Calu3 (cell line): ENCODE measurements around the gene SLC25A31. TPM values are rescaled to one million over a fixed set of nuclear protein-coding genes. Genes with fewer than 3 reads are reported as not detected.

Experiments used
- Bru-seq: library from RNA; stranded (reverse); fragments of 400-500 nt; gene quantifications from one replicate; lab custom pipeline; 2021; lab: Mats Ljungman, UMichigan
- BruChase-seq, 2 experiments: library from RNA; stranded (reverse); fragments of 400-500 nt; gene quantifications; one replicate each; lab custom pipeline; 2021; lab: Mats Ljungman, UMichigan
- BruUV-seq: library from RNA; stranded (reverse); fragments of 400-500 nt; replicated peaks from 2 replicates; lab custom pipeline; 2021; lab: Mats Ljungman, UMichigan
- CTCF ChIA-PET: fragments of 300-600 bp; sonication (Branson Sonifier 250); formaldehyde crosslinking; loops from one replicate; lab custom pipeline; 2022; ENCODE audit warnings: antibody characterized with exemption; lab: Charles Lee
- DNase-seq: peaks from one replicate; pipeline ENCODE4 v3.0.0; 2022
- H3K27ac Mint-ChIP-seq: one replicate; pipeline ENCODE4 v1.8.0; 2022; ENCODE audit warnings: mixed read lengths; ENCODE audit not compliant: unreplicated experiment
- H3K27me3 Mint-ChIP-seq: one replicate; pipeline ENCODE4 v1.8.0; 2022; ENCODE audit warnings: mixed read lengths; ENCODE audit not compliant: unreplicated experiment
- H3K36me3 Mint-ChIP-seq: one replicate; pipeline ENCODE4 v1.8.0; 2022; ENCODE audit warnings: mild to moderate bottlenecking, moderate library complexity, mixed read lengths; ENCODE audit not compliant: insufficient read depth, unreplicated experiment
- H3K4me1 Mint-ChIP-seq: one replicate; pipeline ENCODE4 v1.8.0; 2022; ENCODE audit warnings: mild to moderate bottlenecking, low read depth, mixed read lengths; ENCODE audit not compliant: unreplicated experiment
- H3K4me3 Mint-ChIP-seq: one replicate; pipeline ENCODE4 v1.8.0; 2022; ENCODE audit warnings: mild to moderate bottlenecking, low read depth, moderate library complexity, mixed read lengths; ENCODE audit not compliant: unreplicated experiment
- H3K9me3 Mint-ChIP-seq: one replicate; pipeline ENCODE4 v1.8.0; 2022; ENCODE audit warnings: low read depth, mixed read lengths; ENCODE audit not compliant: unreplicated experiment
- intact Hi-C: fragments of 100-400 bp; cut with micrococcal nuclease; formaldehyde crosslinking; loops from one replicate; pipeline ENCODE4 v1.10.0; 2022; ENCODE audit not compliant: unreplicated experiment
- long read RNA-seq: library from polyadenylated mRNA; stranded (forward); transcript quantifications from one replicate; pipeline ENCODE4 v2.0.0, GENCODE V29; 2022
- total RNA-seq: library from RNA; stranded (reverse); gene quantifications from 2 replicates; pipeline ENCODE4 v1.2.3, GENCODE V29; 2022
- TF ChIP-seq, protein P1 (sequence below): fragments of 200-600 bp; IDR thresholded peaks from one replicate; pipeline ENCODE4 v1.8.0; 2022; ENCODE audit warnings: antibody characterized with exemption; ENCODE audit not compliant: unreplicated experiment

The SLC25A31 gene
- not detected in 2 replicates for total RNA-seq
- Bru-seq, nascent RNA, result percentile 12 among the genes with signal in this experiment
- percentile 12 among the genes with signal in this experiment for BruChase-seq, experiment 1, labeled RNA remaining after a 6-hour chase
- BruChase-seq, experiment 2, labeled RNA remaining after a 2-hour chase, result percentile 2 among the genes with signal in this experiment
- long read RNA-seq, result 0 reads

- no TSS peak for BruUV-seq
- no peaks in the 10 kb centered on the region for H3K27me3 Mint-ChIP-seq
- H3K27ac Mint-ChIP-seq, result no peak within 1 kb of the TSS
- no peaks in the 10 kb centered on the region for H3K4me1 Mint-ChIP-seq
- no peak for DNase-seq
- intact Hi-C loops, result no loop called here
- no peaks in the 10 kb centered on the region for H3K9me3 Mint-ChIP-seq
- TF ChIP-seq, protein P1, sequence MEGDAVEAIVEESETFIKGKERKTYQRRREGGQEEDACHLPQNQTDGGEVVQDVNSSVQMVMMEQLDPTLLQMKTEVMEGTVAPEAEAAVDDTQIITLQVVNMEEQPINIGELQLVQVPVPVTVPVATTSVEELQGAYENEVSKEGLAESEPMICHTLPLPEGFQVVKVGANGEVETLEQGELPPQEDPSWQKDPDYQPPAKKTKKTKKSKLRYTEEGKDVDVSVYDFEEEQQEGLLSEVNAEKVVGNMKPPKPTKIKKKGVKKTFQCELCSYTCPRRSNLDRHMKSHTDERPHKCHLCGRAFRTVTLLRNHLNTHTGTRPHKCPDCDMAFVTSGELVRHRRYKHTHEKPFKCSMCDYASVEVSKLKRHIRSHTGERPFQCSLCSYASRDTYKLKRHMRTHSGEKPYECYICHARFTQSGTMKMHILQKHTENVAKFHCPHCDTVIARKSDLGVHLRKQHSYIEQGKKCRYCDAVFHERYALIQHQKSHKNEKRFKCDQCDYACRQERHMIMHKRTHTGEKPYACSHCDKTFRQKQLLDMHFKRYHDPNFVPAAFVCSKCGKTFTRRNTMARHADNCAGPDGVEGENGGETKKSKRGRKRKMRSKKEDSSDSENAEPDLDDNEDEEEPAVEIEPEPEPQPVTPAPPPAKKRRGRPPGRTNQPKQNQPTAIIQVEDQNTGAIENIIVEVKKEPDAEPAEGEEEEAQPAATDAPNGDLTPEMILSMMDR, result no peak
- peaks cover 4% of the 10 kb centered on the region for H3K36me3 Mint-ChIP-seq
- CTCF ChIA-PET, result interaction anchor here (0.6 kb wide), 1 partner anchor 58 kb away, joined by 7 read pairs; no protein-coding TSS in a partner anchor
- no peak within 1 kb of the TSS for H3K4me3 Mint-ChIP-seq
Observed at GRCh38 chr4:127730142-127730913, at the start of gene SLC25A31. Gene SLC25A31, plus strand, starts transcription at chr4:127730400. Its CDS starts 146 bp downstream, at chr4:127730546.

GRCh38 chr4:127685292-127685691 is 44.9 kb upstream of the SLC25A31 start:
- no peaks in the 10 kb centered on the region for H3K27me3 Mint-ChIP-seq
- H3K4me1 Mint-ChIP-seq, result peaks cover 10% of the 10 kb centered on the region
- no peak overlapping the region for H3K4me3 Mint-ChIP-seq
- CTCF ChIA-PET, result no interaction called here
- no peak overlapping the region for H3K27ac Mint-ChIP-seq
- H3K9me3 Mint-ChIP-seq, result no peaks in the 10 kb centered on the region
- intact Hi-C loops, result no loop called here
- no peak for DNase-seq
- no peaks in the 10 kb centered on the region for H3K36me3 Mint-ChIP-seq
- TF ChIP-seq, protein P1, result no peak
- no TSS peak for BruUV-seq

GRCh38 chr4:127686658-127687057 is 43.5 kb upstream of the SLC25A31 start:
- Mint-ChIP-seq H3K4me3 (no peak overlapping the region), H3K4me1 (peaks cover 10% of the 10 kb centered on the region), H3K9me3 (no peaks in the 10 kb centered on the region), H3K27me3 (no peaks in the 10 kb centered on the region), H3K36me3 (no peaks in the 10 kb centered on the region), H3K27ac (no peak overlapping the region)
- intact Hi-C loops, result no loop called here
- no peak for DNase-seq
- no TSS peak for BruUV-seq
- CTCF ChIA-PET, result interaction anchor here (0.5 kb wide), 1 partner anchor 283 kb away, joined by 6 read pairs; no protein-coding TSS in a partner anchor
- TF ChIP-seq, protein P1, result no peak

GRCh38 chr4:127687580-127687979 is 42.6 kb upstream of the SLC25A31 start:
- no peak overlapping the region for H3K4me3 Mint-ChIP-seq
- no peaks in the 10 kb centered on the region for H3K36me3 Mint-ChIP-seq
- no peaks in the 10 kb centered on the region for H3K27me3 Mint-ChIP-seq
- CTCF ChIA-PET, result no interaction called here
- DNase-seq, result no peak
- TF ChIP-seq, protein P1, result no peak
- no peak overlapping the region for H3K27ac Mint-ChIP-seq
- intact Hi-C loops, result no loop called here
- peaks cover 10% of the 10 kb centered on the region for H3K4me1 Mint-ChIP-seq
- H3K9me3 Mint-ChIP-seq, result no peaks in the 10 kb centered on the region
- BruUV-seq, result no TSS peak
